ENCODE results near the gene C9orf152.
"Not testable (repeated sequence)": the region's sequence is repeated elsewhere in the genome, so short reads cannot be mapped to it uniquely, and the experiment has no call there.

The C9orf152 gene

GRCh38 chr9:110214586-110215355, 6.8 kb upstream of the C9orf152 start:
- Histone ChIP-seq H3K4me1 (no peaks in the 10 kb centered on the region), H3K36me3 (no peaks in the 10 kb centered on the region), H3K27me3 (no peaks in the 10 kb centered on the region), H3K27ac (no peak overlapping the region), H3K4me3 (no peak overlapping the region), H3K9me3 (no peaks in the 10 kb centered on the region)
- TF ChIP-seq, protein P1, sequence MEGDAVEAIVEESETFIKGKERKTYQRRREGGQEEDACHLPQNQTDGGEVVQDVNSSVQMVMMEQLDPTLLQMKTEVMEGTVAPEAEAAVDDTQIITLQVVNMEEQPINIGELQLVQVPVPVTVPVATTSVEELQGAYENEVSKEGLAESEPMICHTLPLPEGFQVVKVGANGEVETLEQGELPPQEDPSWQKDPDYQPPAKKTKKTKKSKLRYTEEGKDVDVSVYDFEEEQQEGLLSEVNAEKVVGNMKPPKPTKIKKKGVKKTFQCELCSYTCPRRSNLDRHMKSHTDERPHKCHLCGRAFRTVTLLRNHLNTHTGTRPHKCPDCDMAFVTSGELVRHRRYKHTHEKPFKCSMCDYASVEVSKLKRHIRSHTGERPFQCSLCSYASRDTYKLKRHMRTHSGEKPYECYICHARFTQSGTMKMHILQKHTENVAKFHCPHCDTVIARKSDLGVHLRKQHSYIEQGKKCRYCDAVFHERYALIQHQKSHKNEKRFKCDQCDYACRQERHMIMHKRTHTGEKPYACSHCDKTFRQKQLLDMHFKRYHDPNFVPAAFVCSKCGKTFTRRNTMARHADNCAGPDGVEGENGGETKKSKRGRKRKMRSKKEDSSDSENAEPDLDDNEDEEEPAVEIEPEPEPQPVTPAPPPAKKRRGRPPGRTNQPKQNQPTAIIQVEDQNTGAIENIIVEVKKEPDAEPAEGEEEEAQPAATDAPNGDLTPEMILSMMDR (IDR thresholded peaks at IDR 0.05) = no peak
- DNase-seq = no peak
- intact Hi-C loops (cut with DNase I; ENCODE audit: low total_unique reads) = loop anchor here (5.0 to 10.0 kb wide), 2 partner anchors 32 to 60 kb away; no protein-coding TSS in a partner anchor

GRCh38 chr9:110214090-110214489, 6.1 kb upstream of the C9orf152 start:
- Histone ChIP-seq H3K27me3 (no peaks in the 10 kb centered on the region), H3K36me3 (no peaks in the 10 kb centered on the region), H3K4me3 (no peak overlapping the region), H3K27ac (no peak overlapping the region), H3K4me1 (no peaks in the 10 kb centered on the region), H3K9me3 (no peaks in the 10 kb centered on the region)
- intact Hi-C loops (cut with DNase I; ENCODE audit: low total_unique reads) = loop anchor here (10.0 kb wide), 1 partner anchor 59 kb away; no protein-coding TSS in a partner anchor
- DNase-seq = no peak
- TF ChIP-seq, protein P1 (IDR thresholded peaks at IDR 0.05) = no peak

GRCh38 chr9:110213413-110214044, 5.6 kb upstream of the C9orf152 start:
- intact Hi-C loops (cut with DNase I; ENCODE audit: low total_unique reads) = loop anchor here (10.0 kb wide), 1 partner anchor 59 kb away; no protein-coding TSS in a partner anchor
- TF ChIP-seq, protein P1 (IDR thresholded peaks at IDR 0.05) = no peak

GRCh38 chr9:110207071-110207641, 803 bp downstream of the C9orf152 start:
- no peaks in the 10 kb centered on the region for H3K9me3 ChIP-seq
- intact Hi-C loops (cut with DNase I; ENCODE audit: low total_unique reads) = no loop called here
- no peak overlapping the region for H3K27ac ChIP-seq
- H3K4me3 ChIP-seq = no peak overlapping the region
- DNase-seq = no peak
- peaks cover 0 to 4% (median 0%) of the 10 kb centered on the region in 4 donors for H3K4me1 ChIP-seq
- no peaks in the 10 kb centered on the region for H3K36me3 ChIP-seq
- H3K27me3 ChIP-seq = peaks cover 0 to 10% of the 10 kb centered on the region in 2 donors
- TF ChIP-seq, protein P1 (IDR thresholded peaks at IDR 0.05) = no peak

More at GRCh38 chr9:110213413-110214044, 5.6 kb upstream of the C9orf152 start:
- H3K27me3 ChIP-seq = no peaks in the 10 kb centered on the region
- no peak overlapping the region for H3K4me3 ChIP-seq
- DNase-seq = no peak
- H3K9me3 ChIP-seq = no peaks in the 10 kb centered on the region
- H3K27ac ChIP-seq = no peak overlapping the region
- H3K4me1 ChIP-seq = no peaks in the 10 kb centered on the region
- no peaks in the 10 kb centered on the region for H3K36me3 ChIP-seq

DNA sequence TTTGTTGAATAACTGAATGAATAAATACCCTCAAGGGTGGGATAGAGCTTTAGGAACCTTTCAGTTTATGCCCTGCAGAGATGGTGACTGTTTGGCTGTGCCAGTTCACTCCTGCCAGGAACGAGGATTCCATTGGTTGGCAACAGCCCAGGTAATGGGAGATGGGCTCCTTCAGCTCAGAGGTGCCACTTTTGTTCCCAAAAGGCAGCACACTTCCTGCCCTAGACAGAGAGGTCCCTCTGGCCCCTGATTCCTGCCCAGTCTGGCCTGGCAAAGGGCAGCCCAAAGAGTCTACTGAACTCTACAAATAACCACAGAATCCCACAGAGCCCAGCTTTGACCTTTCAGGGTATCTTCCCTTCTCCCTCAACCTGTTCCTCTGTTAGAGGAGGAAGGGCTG, 1.6 kb downstream of the C9orf152 start:
- intact Hi-C loops (cut with DNase I; ENCODE audit: low total_unique reads) = no loop called here
- Histone ChIP-seq H3K4me3 (no peak overlapping the region), H3K27me3 (peaks cover 0 to 10% of the 10 kb centered on the region in 2 donors), H3K9me3 (no peaks in the 10 kb centered on the region), H3K27ac (no peak overlapping the region), H3K4me1 (peaks cover 0 to 4% (median 0%) of the 10 kb centered on the region in 4 donors), H3K36me3 (no peaks in the 10 kb centered on the region)
- TF ChIP-seq, protein P1 (IDR thresholded peaks at IDR 0.05) = no peak
- DNase-seq = no peak

- H3K36me3 ChIP-seq; H3K4me1 ChIP-seq; intact Hi-C loops (cut with DNase I; ENCODE audit: low total_unique reads); DNase-seq; H3K27ac ChIP-seq; H3K4me3 ChIP-seq; H3K9me3 ChIP-seq: not testable (repeated sequence)
- peaks cover 0 to 10% of the 10 kb centered on the region in 2 donors for H3K27me3 ChIP-seq
Observed at GRCh38 chr9:110205612-110206011, 2.3 kb downstream of the C9orf152 start.
